Osteoblast (primary cell): ENCODE measurements around the gene ENDOU. TPM values are rescaled to one million over a fixed set of nuclear protein-coding genes. Genes with fewer than 3 reads are reported as not detected.

Source experiments
- DNase-seq: peaks from one replicate; pipeline ENCODE4 v3.0.0; 2011; ENCODE audit warnings: low spot score, mixed read lengths; ENCODE audit not compliant: insufficient read length; ENCODE audit errors: missing footprints
- H2AFZ ChIP-seq: 2 replicates; pipeline ENCODE4 v1.6.0; 2011; ENCODE audit warnings: mild to moderate bottlenecking, low read length
- H3K27ac ChIP-seq: 2 replicates; pipeline ENCODE4 v1.5.1; 2011; ENCODE audit warnings: mild to moderate bottlenecking, low read depth, low read length, moderate library complexity
- H3K27me3 ChIP-seq: 2 replicates; pipeline ENCODE4 v1.6.0; 2012; ENCODE audit warnings: mild to moderate bottlenecking, control low read depth, inconsistent platforms, low read length, moderate library complexity; ENCODE audit not compliant: insufficient read depth
- H3K36me3 ChIP-seq: 2 replicates; pipeline ENCODE4 v1.5.1; 2011; ENCODE audit warnings: mild to moderate bottlenecking, low read length, control low read depth, moderate library complexity; ENCODE audit not compliant: insufficient read depth
- H3K4me1 ChIP-seq: 2 replicates; pipeline ENCODE4 v1.5.1; 2011; ENCODE audit warnings: mild to moderate bottlenecking, low read length, control low read depth, moderate library complexity; ENCODE audit not compliant: insufficient read depth
- H3K4me2 ChIP-seq: 2 replicates; pipeline ENCODE4 v1.6.0; 2011; ENCODE audit warnings: mild to moderate bottlenecking, low read length; ENCODE audit not compliant: insufficient read depth
- H3K4me3 ChIP-seq: fragments of 200-600 bp; sonication (generic); 3 replicates; pipeline ENCODE4 v1.5.1; 2012; ENCODE audit warnings: mild to moderate bottlenecking, low read length, inconsistent platforms; ENCODE audit not compliant: insufficient read depth
- H3K79me2 ChIP-seq: 2 replicates; pipeline ENCODE4 v1.6.0; 2012; ENCODE audit warnings: mild to moderate bottlenecking, low read length, control low read depth, inconsistent platforms; ENCODE audit not compliant: insufficient read depth
- H3K9me3 ChIP-seq: 2 replicates; pipeline ENCODE4 v1.5.1; 2011; ENCODE audit warnings: low read depth, low read length, control low read depth
- H4K20me1 ChIP-seq: 2 replicates; pipeline ENCODE4 v1.6.0; 2012; ENCODE audit warnings: mild to moderate bottlenecking, low read length, control low read depth; ENCODE audit not compliant: insufficient read depth
- total RNA-seq: library from RNA; depleted of rRNA; stranded (reverse); fragments of >200 nt; gene quantifications from 2 replicates; pipeline ENCODE4 v1.2.3, GENCODE V29; 2012
- TF ChIP-seq, protein P1 (sequence below): IDR thresholded peaks from 2 replicates; pipeline ENCODE4 v1.5.1; 2011; ENCODE audit warnings: mild to moderate bottlenecking, low read depth, low read length, moderate library complexity; ENCODE audit errors: extremely low read depth

The ENDOU gene
- total RNA-seq, 1 donor, result not detected

DNA sequence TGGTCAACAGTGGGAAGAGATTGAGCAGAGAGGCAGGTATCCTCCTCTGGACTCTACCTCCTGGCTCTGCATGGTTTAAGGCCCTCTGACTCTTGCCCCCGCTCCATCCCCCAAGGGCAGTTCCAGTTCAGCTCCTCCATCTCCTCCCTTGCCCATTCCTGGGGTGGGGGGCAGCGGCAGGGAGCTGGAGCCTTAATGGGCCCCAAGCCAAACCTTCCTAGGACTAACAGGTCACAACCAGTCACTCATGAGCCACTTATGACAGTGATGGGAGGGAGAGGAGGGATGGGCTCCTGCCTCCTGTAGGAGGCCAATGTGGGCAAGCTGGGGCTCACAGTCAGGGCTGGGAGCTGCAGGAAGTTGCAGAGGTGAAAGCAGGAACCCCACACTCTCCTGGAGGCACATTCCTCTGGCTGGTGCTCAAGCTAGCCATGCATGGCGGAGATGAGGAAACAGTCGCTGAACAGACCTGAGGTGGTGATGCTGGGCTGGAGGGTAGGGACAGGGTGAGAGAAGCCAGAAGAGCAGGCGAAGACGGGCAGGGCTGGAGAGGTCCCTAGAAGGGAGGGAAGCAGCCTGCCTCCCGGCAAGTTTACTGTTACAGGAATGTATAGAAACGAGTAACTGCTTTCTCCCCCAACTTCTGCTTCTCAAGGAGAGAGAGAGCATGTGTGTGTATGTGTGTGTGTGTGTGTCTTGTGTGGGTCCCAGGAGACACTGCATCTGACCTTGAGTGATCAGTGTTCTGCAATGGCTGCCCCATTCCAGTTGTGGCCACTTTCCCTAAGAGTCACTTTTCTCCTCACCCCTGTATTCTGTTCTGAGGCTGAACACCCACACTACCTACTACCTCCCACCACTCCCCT, 38.4 kb upstream of the ENDOU start:
- Histone ChIP-seq H3K4me1 (peaks cover 19% of the 10 kb centered on the region), H3K27ac (no peak overlapping the region), H3K9me3 (no peaks in the 10 kb centered on the region), H4K20me1 (no peaks in the 10 kb centered on the region), H3K79me2 (no peaks in the 10 kb centered on the region), H3K4me3 (no peak overlapping the region), H2AFZ (no peak overlapping the region), H3K27me3 (no peaks in the 10 kb centered on the region), H3K4me2 (no peak overlapping the region), H3K36me3 (no peaks in the 10 kb centered on the region)
- DNase-seq, result no peak
- TF ChIP-seq, protein P1, sequence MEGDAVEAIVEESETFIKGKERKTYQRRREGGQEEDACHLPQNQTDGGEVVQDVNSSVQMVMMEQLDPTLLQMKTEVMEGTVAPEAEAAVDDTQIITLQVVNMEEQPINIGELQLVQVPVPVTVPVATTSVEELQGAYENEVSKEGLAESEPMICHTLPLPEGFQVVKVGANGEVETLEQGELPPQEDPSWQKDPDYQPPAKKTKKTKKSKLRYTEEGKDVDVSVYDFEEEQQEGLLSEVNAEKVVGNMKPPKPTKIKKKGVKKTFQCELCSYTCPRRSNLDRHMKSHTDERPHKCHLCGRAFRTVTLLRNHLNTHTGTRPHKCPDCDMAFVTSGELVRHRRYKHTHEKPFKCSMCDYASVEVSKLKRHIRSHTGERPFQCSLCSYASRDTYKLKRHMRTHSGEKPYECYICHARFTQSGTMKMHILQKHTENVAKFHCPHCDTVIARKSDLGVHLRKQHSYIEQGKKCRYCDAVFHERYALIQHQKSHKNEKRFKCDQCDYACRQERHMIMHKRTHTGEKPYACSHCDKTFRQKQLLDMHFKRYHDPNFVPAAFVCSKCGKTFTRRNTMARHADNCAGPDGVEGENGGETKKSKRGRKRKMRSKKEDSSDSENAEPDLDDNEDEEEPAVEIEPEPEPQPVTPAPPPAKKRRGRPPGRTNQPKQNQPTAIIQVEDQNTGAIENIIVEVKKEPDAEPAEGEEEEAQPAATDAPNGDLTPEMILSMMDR, result no peak

- Histone ChIP-seq H4K20me1 (no peaks in the 10 kb centered on the region), H3K27me3 (no peaks in the 10 kb centered on the region), H3K27ac (no peak overlapping the region), H2AFZ (no peak overlapping the region), H3K4me1 (peaks cover 19% of the 10 kb centered on the region), H3K4me3 (no peak overlapping the region), H3K36me3 (no peaks in the 10 kb centered on the region), H3K4me2 (no peak overlapping the region), H3K79me2 (no peaks in the 10 kb centered on the region), H3K9me3 (no peaks in the 10 kb centered on the region)
- TF ChIP-seq, protein P1, result no peak
- DNase-seq, result no peak
These were observed 37.7 kb upstream of the ENDOU start for GRCh38 chr12:47762850-47763465.

- Histone ChIP-seq H3K4me2 (peak within 1 kb of the TSS; percentile 92), H3K36me3 (no peaks in the 10 kb centered on the region), H4K20me1 (no peaks in the 10 kb centered on the region), H3K27ac (peak within 1 kb of the TSS; percentile 65), H3K27me3 (no peaks in the 10 kb centered on the region), H3K9me3 (no peaks in the 10 kb centered on the region), H2AFZ (peak within 1 kb of the TSS; percentile 96), H3K4me1 (peaks cover 29% of the 10 kb centered on the region), H3K79me2 (no peaks in the 10 kb centered on the region), H3K4me3 (peak within 1 kb of the TSS; percentile 84)
- peak; percentile 100 for DNase-seq
- TF ChIP-seq, protein P1, result no peak
These were observed 33.8 kb upstream of the ENDOU start, which contains the start of gene RAPGEF3 for GRCh38 chr12:47758834-47759690. Gene RAPGEF3, minus strand, starts transcription at chr12:47758880. Its CDS starts 324 bp downstream, at chr12:47758556.
